HG02943 (cell line): ENCODE measurements around the gene THSD4.
"Not testable (repeated sequence)": the region's sequence is repeated elsewhere in the genome, so short reads cannot be mapped to it uniquely, and the experiment has no call there.

Experiments used
- ATAC-seq: cut with Tn5 transposase; IDR thresholded peaks from one replicate; pipeline ENCODE4 v1.9.1; 2021; ENCODE audit warnings: mild to moderate bottlenecking, low read depth, moderate library complexity; ENCODE audit not compliant: unreplicated experiment

The THSD4 gene

GRCh38 chr15:71362556-71362955 lies 247.3 kb downstream of the THSD4 start:
- no peak for ATAC-seq

- no peak for ATAC-seq
Observed at GRCh38 chr15:71362987-71363968, 248.0 kb downstream of the THSD4 start.

GRCh38 chr15:71364117-71364584 lies 248.9 kb downstream of the THSD4 start:
- ATAC-seq = no peak

- ATAC-seq = no peak
Observed at GRCh38 chr15:71366522-71366921, 251.3 kb downstream of the THSD4 start.

- no peak for ATAC-seq
Observed at GRCh38 chr15:71366926-71367325, 251.7 kb downstream of the THSD4 start.

- not testable (repeated sequence) for ATAC-seq
Observed at GRCh38 chr15:71367737-71368136, 252.5 kb downstream of the THSD4 start.

GRCh38 chr15:71372769-71373168 lies 257.5 kb downstream of the THSD4 start:
- not testable (repeated sequence) for ATAC-seq

GRCh38 chr15:71373917-71374316 lies 258.6 kb downstream of the THSD4 start:
- ATAC-seq = no peak

GRCh38 chr15:71374607-71375352 lies 259.5 kb downstream of the THSD4 start:
- no peak for ATAC-seq

GRCh38 chr15:71375934-71376333 lies 260.7 kb downstream of the THSD4 start:
- ATAC-seq = no peak

- ATAC-seq = no peak
Observed at GRCh38 chr15:71379893-71380292, 264.6 kb downstream of the THSD4 start.

GRCh38 chr15:71380345-71380744 lies 265.1 kb downstream of the THSD4 start:
- ATAC-seq = no peak

GRCh38 chr15:71384501-71384900 lies 269.2 kb downstream of the THSD4 start:
- no peak for ATAC-seq

GRCh38 chr15:71385026-71385425 lies 269.8 kb downstream of the THSD4 start:
- ATAC-seq = no peak

- no peak for ATAC-seq
Observed at GRCh38 chr15:71385457-71385856, 270.2 kb downstream of the THSD4 start.

- ATAC-seq = no peak
Observed at GRCh38 chr15:71386005-71386404, 270.7 kb downstream of the THSD4 start.

- no peak for ATAC-seq
Observed at GRCh38 chr15:71386448-71387236, 271.4 kb downstream of the THSD4 start.

- ATAC-seq = no peak
Observed at GRCh38 chr15:71387810-71388209, 272.5 kb downstream of the THSD4 start.

GRCh38 chr15:71390096-71390495 lies 274.8 kb downstream of the THSD4 start:
- no peak for ATAC-seq

- ATAC-seq = no peak
Observed at GRCh38 chr15:71391421-71392088, 276.3 kb downstream of the THSD4 start.
